Calu3 (cell line): ENCODE data around the gene NDUFB1. TPM values are rescaled to one million over a fixed set of nuclear protein-coding genes. Genes with fewer than 3 reads are reported as not detected.
A peak's percentile ranks its signal among the peaks of the same experiment; 100 is the strongest.

ENCODE experiments used
- BruUV-seq: library from RNA; stranded (reverse); fragments of 400-500 nt; replicated peaks from 2 replicates; lab custom pipeline; 2021; lab: Mats Ljungman, UMichigan
- CTCF ChIA-PET: fragments of 300-600 bp; sonication (Branson Sonifier 250); formaldehyde crosslinking; loops from one replicate; lab custom pipeline; 2022; ENCODE audit warnings: antibody characterized with exemption; lab: Charles Lee
- DNase-seq: peaks from one replicate; pipeline ENCODE4 v3.0.0; 2022
- H3K27ac Mint-ChIP-seq: one replicate; pipeline ENCODE4 v1.8.0; 2022; ENCODE audit warnings: mixed read lengths; ENCODE audit not compliant: unreplicated experiment
- H3K27me3 Mint-ChIP-seq: one replicate; pipeline ENCODE4 v1.8.0; 2022; ENCODE audit warnings: mixed read lengths; ENCODE audit not compliant: unreplicated experiment
- H3K36me3 Mint-ChIP-seq: one replicate; pipeline ENCODE4 v1.8.0; 2022; ENCODE audit warnings: mild to moderate bottlenecking, moderate library complexity, mixed read lengths; ENCODE audit not compliant: insufficient read depth, unreplicated experiment
- H3K4me1 Mint-ChIP-seq: one replicate; pipeline ENCODE4 v1.8.0; 2022; ENCODE audit warnings: mild to moderate bottlenecking, low read depth, mixed read lengths; ENCODE audit not compliant: unreplicated experiment
- H3K4me3 Mint-ChIP-seq: one replicate; pipeline ENCODE4 v1.8.0; 2022; ENCODE audit warnings: mild to moderate bottlenecking, low read depth, moderate library complexity, mixed read lengths; ENCODE audit not compliant: unreplicated experiment
- H3K9me3 Mint-ChIP-seq: one replicate; pipeline ENCODE4 v1.8.0; 2022; ENCODE audit warnings: low read depth, mixed read lengths; ENCODE audit not compliant: unreplicated experiment
- CTCF ChIP-seq: fragments of 200-600 bp; IDR thresholded peaks from one replicate; pipeline ENCODE4 v1.8.0; 2022; ENCODE audit warnings: antibody characterized with exemption; ENCODE audit not compliant: unreplicated experiment
- intact Hi-C: fragments of 100-400 bp; cut with micrococcal nuclease; formaldehyde crosslinking; loops from one replicate; pipeline ENCODE4 v1.10.0; 2022; ENCODE audit not compliant: unreplicated experiment
- total RNA-seq: library from RNA; stranded (reverse); gene quantifications from 2 replicates; pipeline ENCODE4 v1.2.3, GENCODE V29; 2022

Gene NDUFB1
- total RNA-seq, 1 experiment from 2014 or later, result 101 TPM

- Mint-ChIP-seq H3K27me3 (no peaks in the 10 kb centered on the region), H3K27ac (peak overlapping the region; percentile 98), H3K36me3 (peaks cover 43% of the 10 kb centered on the region), H3K4me1 (peaks cover 28% of the 10 kb centered on the region), H3K4me3 (peak overlapping the region; percentile 83), H3K9me3 (no peaks in the 10 kb centered on the region)
- CTCF ChIA-PET, result interaction anchor here (0.6 to 2.5 kb wide), 3 partner anchors 16 to 125 kb away, joined by 3 to 28 read pairs (median 3); partner anchors contain the start of gene ATXN3
- no peak for DNase-seq
- no TSS peak for BruUV-seq
- TF ChIP-seq CTCF, result no peak
- intact Hi-C loops, result no loop called here
Measured at GRCh38 chr14:92122351-92122677, 808 bp upstream of the NDUFB1 start.

GRCh38 chr14:92121207-92121669 is 268 bp downstream of the NDUFB1 start:
- Mint-ChIP-seq H3K27ac (peak overlapping the region; percentile 98), H3K9me3 (no peaks in the 10 kb centered on the region), H3K4me3 (peak overlapping the region; percentile 83), H3K36me3 (peaks cover 48% of the 10 kb centered on the region), H3K4me1 (peaks cover 21% of the 10 kb centered on the region), H3K27me3 (no peaks in the 10 kb centered on the region)
- intact Hi-C loops, result no loop called here
- CTCF ChIA-PET, result interaction anchor here (0.5 to 2.5 kb wide), 5 partner anchors 9 to 560 kb away, joined by 3 to 28 read pairs (median 4); partner anchors contain the start of genes ATXN3 and TRIP11
- TF ChIP-seq CTCF, result no peak
- no peak for DNase-seq
- TSS peak; percentile 62 for BruUV-seq

- H3K36me3 Mint-ChIP-seq, result peaks cover 18% of the 10 kb centered on the region
- H3K27me3 Mint-ChIP-seq, result no peaks in the 10 kb centered on the region
- H3K4me3 Mint-ChIP-seq, result no peak overlapping the region
- H3K27ac Mint-ChIP-seq, result peak overlapping the region; percentile 14
- BruUV-seq, result no TSS peak
- DNase-seq, result no peak
- CTCF ChIA-PET, result no interaction called here
- no peaks in the 10 kb centered on the region for H3K4me1 Mint-ChIP-seq
- intact Hi-C loops, result no loop called here
- H3K9me3 Mint-ChIP-seq, result no peaks in the 10 kb centered on the region
- no peak for TF ChIP-seq CTCF
Measured at GRCh38 chr14:92109490-92109889, 12.0 kb downstream of the NDUFB1 start.

GRCh38 chr14:92108345-92109254 is 12.9 kb downstream of the NDUFB1 start:
- no peak for TF ChIP-seq CTCF

More at GRCh38 chr14:92108345-92109254, 12.9 kb downstream of the NDUFB1 start:
- CTCF ChIA-PET, result no interaction called here
- no peak for DNase-seq
- no peaks in the 10 kb centered on the region for H3K4me1 Mint-ChIP-seq
- BruUV-seq, result no TSS peak
- H3K9me3 Mint-ChIP-seq, result no peaks in the 10 kb centered on the region
- intact Hi-C loops, result no loop called here
- H3K27me3 Mint-ChIP-seq, result no peaks in the 10 kb centered on the region
- no peak overlapping the region for H3K27ac Mint-ChIP-seq
- H3K36me3 Mint-ChIP-seq, result peaks cover 18% of the 10 kb centered on the region
- no peak overlapping the region for H3K4me3 Mint-ChIP-seq
